H9 (cell line): ENCODE data around the gene PARVB. TPM values are rescaled to one million over a fixed set of nuclear protein-coding genes. Genes with fewer than 3 reads are reported as not detected.

Experiments used
- DNase-seq: peaks from one replicate; pipeline ENCODE4 v3.0.0-alpha.2; 2017
- H2AFZ ChIP-seq: one replicate; pipeline ENCODE4 v1.6.1; 2013; ENCODE audit warnings: mild to moderate bottlenecking, low read length, control low read depth, moderate library complexity
- H2AK5ac ChIP-seq: 2 replicates; pipeline ENCODE4 v1.6.1; 2013; ENCODE audit warnings: low read length, control low read depth, mixed read lengths; ENCODE audit not compliant: insufficient read length
- H2BK120ac ChIP-seq: one replicate; pipeline ENCODE4 v1.6.1; 2013; ENCODE audit warnings: low read depth, mild to moderate bottlenecking, low read length, control low read depth, inconsistent platforms; ENCODE audit not compliant: poor library complexity, severe bottlenecking
- H2BK12ac ChIP-seq: 2 replicates; pipeline ENCODE4 v1.6.1; 2013; ENCODE audit warnings: low read length, control low read depth, mixed read lengths, low read depth; ENCODE audit not compliant: insufficient read length
- H2BK15ac ChIP-seq: 2 replicates; pipeline ENCODE4 v1.6.1; 2013; ENCODE audit warnings: low read depth, low read length, control low read depth
- H2BK20ac ChIP-seq: one replicate; pipeline ENCODE4 v1.6.1; 2013; ENCODE audit warnings: low read depth, mild to moderate bottlenecking, low read length, control low read depth, inconsistent platforms; ENCODE audit not compliant: poor library complexity, severe bottlenecking
- H2BK5ac ChIP-seq: 2 replicates; pipeline ENCODE4 v1.6.1; 2013; ENCODE audit warnings: low read length, control low read depth, mixed read lengths; ENCODE audit not compliant: insufficient read length
- H3K14ac ChIP-seq: 2 replicates; pipeline ENCODE4 v1.6.1; 2013; ENCODE audit warnings: low read length, control low read depth; ENCODE audit not compliant: insufficient read depth
- H3K18ac ChIP-seq: 2 replicates; pipeline ENCODE4 v1.6.1; 2013; ENCODE audit warnings: low read depth, mild to moderate bottlenecking, mixed read lengths, low read length, control low read depth; ENCODE audit not compliant: insufficient read length
- H3K23ac ChIP-seq: 2 replicates; pipeline ENCODE4 v1.6.1; 2013; ENCODE audit warnings: low read length, control low read depth, mixed read lengths, low read depth; ENCODE audit not compliant: insufficient read length
- H3K23me2 ChIP-seq: 2 replicates; pipeline ENCODE4 v1.6.1; 2013; ENCODE audit warnings: low read depth, mild to moderate bottlenecking, mixed read lengths, low read length, control low read depth; ENCODE audit not compliant: insufficient read length, poor library complexity, severe bottlenecking
- H3K27ac ChIP-seq: 2 replicates; pipeline ENCODE4 v1.5.1; 2013; ENCODE audit warnings: low read length, control low read depth, mixed read lengths, low read depth; ENCODE audit not compliant: insufficient read length
- H3K27me3 ChIP-seq: 2 replicates; pipeline ENCODE4 v1.6.1; 2013; ENCODE audit warnings: low read length, control low read depth, inconsistent platforms; ENCODE audit not compliant: insufficient read depth
- H3K4ac ChIP-seq: 2 replicates; pipeline ENCODE4 v1.6.1; 2013; ENCODE audit warnings: low read depth, mild to moderate bottlenecking, control low read depth, inconsistent platforms, low read length, moderate library complexity
- H3K4me1 ChIP-seq: 2 replicates; pipeline ENCODE4 v1.6.1; 2013; ENCODE audit warnings: low read length, control low read depth, inconsistent platforms; ENCODE audit not compliant: insufficient read depth
- H3K4me2 ChIP-seq: 2 replicates; pipeline ENCODE4 v1.6.1; 2013; ENCODE audit warnings: low read length, control low read depth, mixed read lengths; ENCODE audit not compliant: insufficient read length, insufficient read depth
- H3K56ac ChIP-seq: 2 replicates; pipeline ENCODE4 v1.6.1; 2013; ENCODE audit warnings: low read depth, mild to moderate bottlenecking, mixed read lengths, low read length, control low read depth; ENCODE audit not compliant: insufficient read length
- H3K79me1 ChIP-seq: 2 replicates; pipeline ENCODE4 v1.6.1; 2013; ENCODE audit warnings: low read depth, mild to moderate bottlenecking, moderate library complexity, low read length, control low read depth, inconsistent platforms; ENCODE audit not compliant: insufficient read depth, poor library complexity, severe bottlenecking
- H3K79me2 ChIP-seq: 2 replicates; pipeline ENCODE4 v1.6.1; 2013; ENCODE audit warnings: low read length, control low read depth, inconsistent platforms; ENCODE audit not compliant: insufficient read depth
- H3K9ac ChIP-seq: 2 replicates; pipeline ENCODE4 v1.6.1; 2013; ENCODE audit warnings: low read length, control low read depth, mixed read lengths; ENCODE audit not compliant: insufficient read length; ENCODE audit errors: extremely low read depth
- H3K9me3 ChIP-seq: one replicate; pipeline ENCODE4 v1.6.1; 2013; ENCODE audit warnings: low read depth, low read length, inconsistent platforms; ENCODE audit not compliant: control insufficient read depth
- H3T11ph ChIP-seq: one replicate; pipeline ENCODE4 v1.6.1; 2013; ENCODE audit warnings: mild to moderate bottlenecking, low read length, control low read depth, inconsistent platforms
- H4K20me1 ChIP-seq: one replicate; pipeline ENCODE4 v1.6.1; 2013; ENCODE audit not compliant: control insufficient read depth, insufficient read length, insufficient read depth
- H4K5ac ChIP-seq: 2 replicates; pipeline ENCODE4 v1.6.1; 2013; ENCODE audit warnings: low read depth, mild to moderate bottlenecking, mixed read lengths, low read length, control low read depth; ENCODE audit not compliant: insufficient read length
- H4K8ac ChIP-seq: replicated peaks from 2 replicates; pipeline ENCODE4 v1.6.1; 2013; ENCODE audit warnings: low read length, control low read depth, mixed read lengths, low read depth; ENCODE audit not compliant: insufficient read length
- H4K91ac ChIP-seq: 2 replicates; pipeline ENCODE4 v1.6.1; 2013; ENCODE audit warnings: low read depth, mild to moderate bottlenecking, moderate library complexity, mixed read lengths, low read length, control low read depth; ENCODE audit not compliant: insufficient read length
- H3K27ac Mint-ChIP-seq, 3 experiments: 2 replicates in 2 of 3; 3 replicates in 1 of 3; pipeline ENCODE4 v1.8.0; 2020 to 2021; ENCODE audit warnings: mixed read lengths in 3 of 3, mild to moderate bottlenecking in 1 of 3, moderate library complexity in 1 of 3
- H3K27me3 Mint-ChIP-seq: 2 replicates; pipeline ENCODE4 v1.8.0; 2021; ENCODE audit warnings: low read depth, mild to moderate bottlenecking, moderate library complexity, mixed read lengths
- H3K36me3 Mint-ChIP-seq, 3 experiments: 2 replicates in 2 of 3; 3 replicates in 1 of 3; pipeline ENCODE4 v1.8.0; 2020 to 2021; ENCODE audit warnings: low read depth in 3 of 3, mixed read lengths in 3 of 3; ENCODE audit not compliant: insufficient read depth in 1 of 3
- H3K4me1 Mint-ChIP-seq, 2 experiments: 2 replicates each; pipeline ENCODE4 v1.8.0; 2020; ENCODE audit warnings: mixed read lengths in 2 of 2
- H3K4me3 Mint-ChIP-seq, 2 experiments: 2 replicates in 1 of 2; 3 replicates in 1 of 2; pipeline ENCODE4 v1.8.0; 2020 to 2021; ENCODE audit warnings: mild to moderate bottlenecking in 2 of 2, mixed read lengths in 2 of 2, moderate library complexity in 1 of 2
- H3K9me3 Mint-ChIP-seq, 2 experiments: 2 replicates in 1 of 2; 3 replicates in 1 of 2; pipeline ENCODE4 v1.8.0; 2020; ENCODE audit warnings: mild to moderate bottlenecking in 2 of 2, mixed read lengths in 2 of 2, moderate library complexity in 1 of 2
- CTCF ChIP-seq: fragments of 200-600 bp; sonication (generic); conservative IDR thresholded peaks from 3 replicates; pipeline ENCODE4 v1.8.0; 2021; ENCODE audit warnings: antibody characterized with exemption, mild to moderate bottlenecking
- WGBS: extraction: QIAGEN DNeasy Blood & Tissue Kit; methylation state at CpG from one replicate; pipeline ENCODE4 v1.1.7; 2013; ENCODE audit warnings: missing lambda C conversion rate, low lambda C conversion rate, mixed read lengths; ENCODE audit not compliant: insufficient read length; ENCODE audit errors: extremely low coverage; 5-methylcytosine and 5-hydroxymethylcytosine counted together
- total RNA-seq: library from RNA; stranded (reverse); gene quantifications from 2 replicates; pipeline ENCODE4 v1.2.1, GENCODE V29; 2021

PARVB gene
- total RNA-seq, 1 experiment from 2014 or later = 15.6 TPM

- Mint-ChIP-seq H3K27ac (0 out of 7 replicates have a peak overlapping the region, but pooled peaks of 1 of the 3 experiments have one; percentile 25), H3K4me3 (no peak overlapping the region), H3K4me1 (peaks cover 7 to 8% of the 10 kb centered on the region in 2 experiments; a peak in 3 of 4 replicates), H3K36me3 (no peaks in the 10 kb centered on the region), H3K27me3 (no peaks in the 10 kb centered on the region), H3K9me3 (no peaks in the 10 kb centered on the region)
- DNase-seq = no peak
- H3K4me2 ChIP-seq = no peak overlapping the region
- no peaks in the 10 kb centered on the region for H3K4me1 ChIP-seq
- H3K23me2 ChIP-seq = no peaks in the 10 kb centered on the region
- no peak overlapping the region for H3K9ac ChIP-seq
- H4K5ac ChIP-seq = no peak overlapping the region
- no peak overlapping the region for H3K4ac ChIP-seq
- no peak overlapping the region for H3T11ph ChIP-seq
- H2BK20ac ChIP-seq = no peak overlapping the region
- H4K8ac ChIP-seq = no peak overlapping the region
- no peaks in the 10 kb centered on the region for H4K20me1 ChIP-seq
- no peak overlapping the region for H2AFZ ChIP-seq
- no peak overlapping the region for H3K14ac ChIP-seq
- no peaks in the 10 kb centered on the region for H3K9me3 ChIP-seq
- no peaks in the 10 kb centered on the region for H3K27me3 ChIP-seq
- H3K18ac ChIP-seq = no peak overlapping the region
- H4K91ac ChIP-seq = no peak overlapping the region
- H3K79me2 ChIP-seq = no peaks in the 10 kb centered on the region
- no peaks in the 10 kb centered on the region for H3K79me1 ChIP-seq
- no CpG with 5 or more reads among the region's 14 CpGs for WGBS
- H2BK120ac ChIP-seq = no peak overlapping the region
- H2BK12ac ChIP-seq = no peak overlapping the region
- H2BK5ac ChIP-seq = no peak overlapping the region
- H3K23ac ChIP-seq = no peak overlapping the region
- no peak for TF ChIP-seq CTCF
- no peak overlapping the region for H3K56ac ChIP-seq
- no peak overlapping the region for H2BK15ac ChIP-seq
- H3K27ac ChIP-seq = no peak overlapping the region
- no peak overlapping the region for H2AK5ac ChIP-seq
These were observed 8.1 kb downstream of the PARVB start for GRCh38 chr22:44032126-44032730.
